ENCODE data around the gene NAA38.

DNA sequence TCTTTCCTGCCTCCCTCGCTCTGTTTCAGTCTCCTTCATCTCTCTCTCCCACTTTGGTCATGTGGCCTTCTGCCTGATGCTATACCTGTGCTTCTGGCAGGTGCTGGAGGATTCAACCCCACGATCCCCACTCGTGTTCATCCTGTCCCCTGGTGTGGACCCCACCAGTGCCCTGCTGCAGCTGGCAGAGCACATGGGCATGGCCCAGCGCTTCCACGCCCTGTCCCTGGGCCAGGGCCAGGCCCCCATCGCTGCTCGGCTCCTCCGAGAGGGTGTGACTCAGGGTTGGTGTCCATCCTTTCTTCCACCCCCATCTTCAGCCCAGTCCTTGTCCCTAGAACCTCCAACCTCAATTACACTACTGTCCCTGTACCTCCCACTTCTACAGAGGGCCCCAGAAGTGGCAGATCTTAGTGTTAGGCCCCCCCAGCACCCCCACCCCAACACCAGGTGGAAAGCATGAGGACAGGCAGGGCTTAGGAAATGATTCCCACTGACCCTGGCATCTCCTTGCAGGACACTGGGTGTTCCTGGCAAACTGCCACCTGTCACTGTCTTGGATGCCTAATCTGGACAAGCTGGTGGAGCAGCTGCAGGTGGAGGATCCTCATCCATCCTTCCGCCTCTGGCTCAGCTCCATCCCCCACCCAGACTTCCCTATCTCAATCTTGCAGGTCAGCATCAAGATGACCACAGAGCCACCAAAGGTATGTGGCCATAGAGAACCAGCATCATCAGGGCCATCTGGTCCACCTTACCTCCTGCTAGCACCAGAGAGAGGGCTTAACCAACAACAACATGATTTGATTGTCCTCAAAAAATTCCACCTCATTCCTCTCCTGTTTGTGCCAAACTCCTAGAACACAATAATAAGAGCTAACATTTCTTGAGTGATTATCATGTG, 33.1 kb downstream of the NAA38 start:
- TF ChIP-seq POLR2A (IDR thresholded peaks at IDR 0.05): no peak
- TF ChIP-seq, protein P1, sequence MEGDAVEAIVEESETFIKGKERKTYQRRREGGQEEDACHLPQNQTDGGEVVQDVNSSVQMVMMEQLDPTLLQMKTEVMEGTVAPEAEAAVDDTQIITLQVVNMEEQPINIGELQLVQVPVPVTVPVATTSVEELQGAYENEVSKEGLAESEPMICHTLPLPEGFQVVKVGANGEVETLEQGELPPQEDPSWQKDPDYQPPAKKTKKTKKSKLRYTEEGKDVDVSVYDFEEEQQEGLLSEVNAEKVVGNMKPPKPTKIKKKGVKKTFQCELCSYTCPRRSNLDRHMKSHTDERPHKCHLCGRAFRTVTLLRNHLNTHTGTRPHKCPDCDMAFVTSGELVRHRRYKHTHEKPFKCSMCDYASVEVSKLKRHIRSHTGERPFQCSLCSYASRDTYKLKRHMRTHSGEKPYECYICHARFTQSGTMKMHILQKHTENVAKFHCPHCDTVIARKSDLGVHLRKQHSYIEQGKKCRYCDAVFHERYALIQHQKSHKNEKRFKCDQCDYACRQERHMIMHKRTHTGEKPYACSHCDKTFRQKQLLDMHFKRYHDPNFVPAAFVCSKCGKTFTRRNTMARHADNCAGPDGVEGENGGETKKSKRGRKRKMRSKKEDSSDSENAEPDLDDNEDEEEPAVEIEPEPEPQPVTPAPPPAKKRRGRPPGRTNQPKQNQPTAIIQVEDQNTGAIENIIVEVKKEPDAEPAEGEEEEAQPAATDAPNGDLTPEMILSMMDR (IDR thresholded peaks at IDR 0.05): no peak

Measured in right lobe of liver (tissue), 4 donors.